Vagina (tissue), 2 donors: ENCODE data around the gene FAM111A. TPM values are rescaled to one million over a fixed set of nuclear protein-coding genes. Genes with fewer than 3 reads are reported as not detected.
A peak's percentile ranks its signal among the peaks of the same experiment; 100 is the strongest.
"Not testable (repeated sequence)": the region's sequence is repeated elsewhere in the genome, so short reads cannot be mapped to it uniquely, and the experiment has no call there.

Experiments used
- DNase-seq, 2 donors: peaks; one replicate each; pipeline ENCODE4 v3.0.0-alpha.2; 2017; ENCODE audit errors: extremely low spot score in 2 of 2
- H3K27ac ChIP-seq: fragments of 200-600 bp; sonication (generic); one replicate; pipeline ENCODE4 v1.5.1; 2019
- H3K27me3 ChIP-seq: fragments of 200-600 bp; sonication (generic); one replicate; pipeline ENCODE4 v1.5.1; 2019
- H3K36me3 ChIP-seq, 2 donors: fragments of 200-600 bp; sonication (generic); one replicate each; pipeline ENCODE4 v1.5.1; 2017 to 2019
- H3K4me1 ChIP-seq: fragments of 200-600 bp; sonication (generic); one replicate; pipeline ENCODE4 v1.5.1; 2019
- H3K4me3 ChIP-seq, 2 donors: fragments of 200-600 bp; sonication (generic); 1 replicate in 1 of 2; 2 replicates in 1 of 2; pipeline ENCODE4 v1.5.1; 2016 to 2019
- H3K9me3 ChIP-seq: fragments of 200-600 bp; sonication (generic); one replicate; pipeline ENCODE4 v1.5.1; 2019
- CTCF ChIP-seq, 3 experiments: fragments of 450-650 bp in 2 of 3; fragments of 200-600 bp in 1 of 3; sonication (generic) in 1 of 3; IDR thresholded peaks; one replicate each; pipeline ENCODE4 v1.5.1; 2017 to 2019; ENCODE audit warnings: antibody characterized with exemption in 3 of 3, mild to moderate bottlenecking in 2 of 3, moderate library complexity in 2 of 3
- POLR2A ChIP-seq, 2 donors: fragments of 450-650 bp; IDR thresholded peaks; one replicate each; pipeline ENCODE4 v1.6.1; 2017; ENCODE audit warnings: antibody characterized with exemption in 2 of 2, mild to moderate bottlenecking in 2 of 2, moderate library complexity in 2 of 2
- POLR2AphosphoS5 ChIP-seq, 2 donors: sonication (generic); formaldehyde crosslinking; IDR thresholded peaks; one replicate each; pipeline ENCODE4 v1.9.0; 2017; ENCODE audit warnings: antibody characterized with exemption in 2 of 2, mild to moderate bottlenecking in 2 of 2, low read depth in 1 of 2; ENCODE audit not compliant: insufficient read depth in 1 of 2
- intact Hi-C: fragments of 100-400 bp; cut with DNase I; formaldehyde crosslinking; loops from one replicate; pipeline ENCODE4 v1.15.1; 2023
- total RNA-seq: library from RNA; depleted of rRNA; stranded (reverse); fragments of >200 nt; gene quantifications from one replicate; pipeline ENCODE4 v1.2.3, GENCODE V29; 2016

The FAM111A gene
- total RNA-seq, 1 donor from 2014 or later, result 51.8 TPM

GRCh38 chr11:59117774-59118173, 24.9 kb upstream of the FAM111A start:
- intact Hi-C loops, result no loop called here
- TF ChIP-seq CTCF (IDR thresholded peaks at IDR 0.05), result no peak
- no peak for TF ChIP-seq POLR2A (IDR thresholded peaks at IDR 0.05)
- no peak for TF ChIP-seq POLR2AphosphoS5 (IDR thresholded peaks at IDR 0.05; ENCODE audit: insufficient read depth in 1 of 2, low read depth in 1 of 2)

GRCh38 chr11:59119826-59120225, 22.8 kb upstream of the FAM111A start:
- TF ChIP-seq POLR2A (IDR thresholded peaks at IDR 0.05) (no peak), CTCF (IDR thresholded peaks at IDR 0.05) (no peak), POLR2AphosphoS5 (IDR thresholded peaks at IDR 0.05; ENCODE audit: insufficient read depth in 1 of 2, low read depth in 1 of 2) (no peak)
- no peak overlapping the region for H3K27ac ChIP-seq
- no peaks in the 10 kb centered on the region for H3K4me1 ChIP-seq
- no peaks in the 10 kb centered on the region for H3K36me3 ChIP-seq
- no peaks in the 10 kb centered on the region for H3K27me3 ChIP-seq
- no peak overlapping the region for H3K4me3 ChIP-seq
- DNase-seq, result no peak
- intact Hi-C loops, result no loop called here
- peaks cover 6% of the 10 kb centered on the region for H3K9me3 ChIP-seq

More at GRCh38 chr11:59117774-59118173, 24.9 kb upstream of the FAM111A start:
- Histone ChIP-seq H3K27ac (no peak overlapping the region), H3K9me3 (peaks cover 6% of the 10 kb centered on the region), H3K27me3 (no peaks in the 10 kb centered on the region), H3K4me1 (no peaks in the 10 kb centered on the region), H3K4me3 (no peak overlapping the region), H3K36me3 (no peaks in the 10 kb centered on the region)
- no peak for DNase-seq

GRCh38 chr11:59135648-59136461, 6.8 kb upstream of the FAM111A start:
- Histone ChIP-seq H3K4me1 (no peaks in the 10 kb centered on the region), H3K4me3 (no peak overlapping the region)
- TF ChIP-seq POLR2A (IDR thresholded peaks at IDR 0.05) (no peak), CTCF (IDR thresholded peaks at IDR 0.05) (peak; percentile 85 to 93 (median 91)), POLR2AphosphoS5 (IDR thresholded peaks at IDR 0.05; ENCODE audit: insufficient read depth in 1 of 2, low read depth in 1 of 2) (no peak)

GRCh38 chr11:59136551-59136950, 6.1 kb upstream of the FAM111A start:
- H3K4me1 ChIP-seq, H3K27ac ChIP-seq, intact Hi-C loops, H3K27me3 ChIP-seq, H3K4me3 ChIP-seq, H3K9me3 ChIP-seq, DNase-seq: not testable (repeated sequence)
- H3K36me3 ChIP-seq, result peaks cover 0 to 12% of the 10 kb centered on the region in 2 donors

More at GRCh38 chr11:59135648-59136461, 6.8 kb upstream of the FAM111A start:
- DNase-seq, result no peak
- Histone ChIP-seq H3K27me3 (no peaks in the 10 kb centered on the region), H3K9me3 (no peaks in the 10 kb centered on the region), H3K27ac (no peak overlapping the region), H3K36me3 (peaks cover 0 to 12% of the 10 kb centered on the region in 2 donors)
- intact Hi-C loops, result no loop called here

GRCh38 chr11:59137190-59137589, 5.5 kb upstream of the FAM111A start:
- Histone ChIP-seq H3K27ac (no peak overlapping the region), H3K27me3 (no peaks in the 10 kb centered on the region), H3K9me3 (no peaks in the 10 kb centered on the region), H3K4me3 (no peak overlapping the region), H3K4me1 (no peaks in the 10 kb centered on the region), H3K36me3 (peaks cover 0 to 7% of the 10 kb centered on the region in 2 donors)
- TF ChIP-seq POLR2A (IDR thresholded peaks at IDR 0.05) (no peak), CTCF (IDR thresholded peaks at IDR 0.05) (no peak), POLR2AphosphoS5 (IDR thresholded peaks at IDR 0.05; ENCODE audit: insufficient read depth in 1 of 2, low read depth in 1 of 2) (no peak)
- no peak for DNase-seq
- intact Hi-C loops, result no loop called here
